ENCODE data around the gene SCGB3A2.

DNA sequence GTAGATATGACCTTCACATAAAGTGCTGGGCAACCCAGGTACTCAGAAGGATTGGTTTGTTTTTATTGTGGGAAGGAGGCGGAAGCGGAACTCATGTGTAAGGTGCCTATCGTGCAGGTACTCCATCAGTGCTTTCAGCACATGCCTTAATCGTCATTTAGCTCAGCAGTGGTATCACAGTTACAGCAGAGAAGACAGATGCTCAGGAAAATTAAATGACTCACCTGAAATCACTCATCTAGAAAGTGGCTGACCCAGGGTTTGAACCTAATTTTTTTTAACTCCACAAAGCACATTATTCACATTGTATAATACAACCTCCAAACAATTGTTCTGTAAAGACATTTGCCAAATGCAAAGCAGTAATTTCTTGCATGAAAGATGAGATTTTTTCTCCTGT, 25.6 kb downstream of the SCGB3A2 start:
- TF ChIP-seq, protein P1, sequence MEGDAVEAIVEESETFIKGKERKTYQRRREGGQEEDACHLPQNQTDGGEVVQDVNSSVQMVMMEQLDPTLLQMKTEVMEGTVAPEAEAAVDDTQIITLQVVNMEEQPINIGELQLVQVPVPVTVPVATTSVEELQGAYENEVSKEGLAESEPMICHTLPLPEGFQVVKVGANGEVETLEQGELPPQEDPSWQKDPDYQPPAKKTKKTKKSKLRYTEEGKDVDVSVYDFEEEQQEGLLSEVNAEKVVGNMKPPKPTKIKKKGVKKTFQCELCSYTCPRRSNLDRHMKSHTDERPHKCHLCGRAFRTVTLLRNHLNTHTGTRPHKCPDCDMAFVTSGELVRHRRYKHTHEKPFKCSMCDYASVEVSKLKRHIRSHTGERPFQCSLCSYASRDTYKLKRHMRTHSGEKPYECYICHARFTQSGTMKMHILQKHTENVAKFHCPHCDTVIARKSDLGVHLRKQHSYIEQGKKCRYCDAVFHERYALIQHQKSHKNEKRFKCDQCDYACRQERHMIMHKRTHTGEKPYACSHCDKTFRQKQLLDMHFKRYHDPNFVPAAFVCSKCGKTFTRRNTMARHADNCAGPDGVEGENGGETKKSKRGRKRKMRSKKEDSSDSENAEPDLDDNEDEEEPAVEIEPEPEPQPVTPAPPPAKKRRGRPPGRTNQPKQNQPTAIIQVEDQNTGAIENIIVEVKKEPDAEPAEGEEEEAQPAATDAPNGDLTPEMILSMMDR (IDR thresholded peaks at IDR 0.05) = no peak
- TF ChIP-seq EZH2 (IDR thresholded peaks at IDR 0.05; ENCODE audit: borderline replicate concordance, insufficient read depth, low read depth, low read length, poor library complexity, severe bottlenecking) = no peak

All from B cell (primary cell).